Measurements from ENCODE around the gene ARHGDIB.

- TF ChIP-seq CTCF (IDR thresholded peaks at IDR 0.05; ENCODE audit: insufficient read depth, low read depth, low read length): no peak
- TF ChIP-seq EZH2 (IDR thresholded peaks at IDR 0.05; ENCODE audit: insufficient read depth, low read length): no peak
Measured at GRCh38 chr12:14975457-14975856, 14.1 kb upstream of the ARHGDIB start.

Data from astrocyte (in vitro differentiated cells and primary cell).